Measurements from ENCODE around the gene TRIM39. TPM values are rescaled to one million over a fixed set of nuclear protein-coding genes. Genes with fewer than 3 reads are reported as not detected.
A peak's percentile ranks its signal among the peaks of the same experiment; 100 is the strongest.

The TRIM39 gene
- total and polyA plus RNA-seq, 2 donors, result 7.2 to 12.7 TPM

DNA sequence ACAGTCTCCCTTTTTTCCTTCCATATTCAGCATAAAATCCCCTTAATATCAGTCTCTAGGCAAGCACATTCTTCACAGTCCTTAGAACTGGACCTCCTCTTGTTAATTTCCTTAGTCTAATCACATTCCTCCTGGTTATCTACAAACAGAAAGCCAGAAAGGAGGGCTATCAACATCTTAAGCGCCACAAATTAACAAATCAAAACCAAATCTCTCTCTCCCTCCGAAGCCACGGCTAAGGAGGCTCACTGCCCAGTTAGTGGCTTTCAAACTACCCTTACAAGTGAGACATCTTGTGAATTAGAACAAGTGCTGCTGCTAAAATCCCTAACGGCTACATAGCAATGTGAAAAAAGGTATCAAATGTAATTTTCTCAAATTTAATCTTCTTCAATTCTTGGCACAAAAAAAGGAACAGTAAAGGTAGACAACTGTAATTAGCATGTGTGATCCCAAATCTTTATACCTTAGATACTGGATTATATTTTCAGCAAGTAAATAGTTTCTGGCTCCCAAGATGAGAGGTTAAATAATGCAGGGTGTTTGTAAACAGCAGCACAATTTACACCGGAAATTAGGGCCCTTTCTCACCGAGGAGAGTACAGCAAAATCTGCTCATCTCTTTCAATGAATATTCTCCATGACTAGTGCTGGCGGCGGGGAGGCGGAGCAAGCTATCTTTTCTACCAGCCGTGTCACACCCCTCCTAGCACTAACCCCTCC, 1.4 kb upstream of the TRIM39 start:
- peak in 5 of 9 donors; percentile 56 to 70 (median 65) for DNase-seq (ENCODE audit: low read depth in 6 of 9, low spot score in 9 of 9)
- H3K4me3 ChIP-seq (ENCODE audit: low read length in 2 of 2), result peak overlapping the region; percentile 85 to 98
- no peaks in the 10 kb centered on the region for H3K27me3 ChIP-seq (ENCODE audit: control insufficient read depth in 2 of 2, insufficient read depth in 1 of 2, low read length in 1 of 2)
- no peaks in the 10 kb centered on the region for H3K9me3 ChIP-seq (ENCODE audit: control insufficient read depth in 2 of 2, insufficient read depth in 1 of 2, low read length in 1 of 2)
- peaks cover 8 to 14% of the 10 kb centered on the region in 2 donors for H3K36me3 ChIP-seq (ENCODE audit: control insufficient read depth in 2 of 2, insufficient read depth in 2 of 2, low read length in 1 of 2)
- peak overlapping the region; percentile 96 to 97 for H3K27ac ChIP-seq (ENCODE audit: low read depth in 1 of 2, low read length in 1 of 2)
- H3K4me1 ChIP-seq (ENCODE audit: control insufficient read depth in 2 of 2, insufficient read depth in 2 of 2, low read length in 2 of 2), result peaks cover 9 to 28% of the 10 kb centered on the region in 2 donors
- WGBS, result 19% methylated on average over 10 of the region's 10 CpGs

DNA sequence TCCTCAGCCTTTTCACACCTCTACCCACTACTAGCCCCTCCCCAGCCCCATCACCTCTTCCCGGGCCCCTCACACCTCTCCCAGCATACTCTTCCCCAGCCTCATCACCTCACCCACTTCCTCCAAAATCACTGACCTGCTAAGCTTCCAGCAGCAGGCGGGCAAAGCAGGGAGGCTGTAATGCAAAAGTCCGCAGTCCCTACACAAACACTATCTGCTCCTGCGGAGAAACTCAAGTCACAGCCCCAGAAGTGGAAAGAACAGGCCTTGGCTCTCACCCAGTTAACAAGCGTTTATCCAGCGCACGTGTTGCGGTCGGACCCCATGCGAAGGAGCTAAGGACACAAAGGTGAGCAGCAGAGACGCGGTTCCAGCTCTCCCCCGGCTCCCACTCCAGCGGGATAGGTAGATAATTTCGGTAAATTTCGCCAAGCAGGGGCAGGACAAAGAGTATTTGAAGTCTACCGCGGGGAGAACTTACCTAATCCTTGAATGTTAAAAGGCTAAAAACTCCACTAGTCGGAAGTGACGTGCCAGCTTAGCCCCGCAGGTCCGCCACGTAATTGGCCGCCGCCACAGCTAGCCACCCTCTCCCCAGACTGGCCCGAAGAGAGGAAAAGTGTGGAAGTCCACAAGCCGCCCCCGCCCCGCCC, 728 bp upstream of the TRIM39 start:
- Histone ChIP-seq H3K4me1 (ENCODE audit: control insufficient read depth in 2 of 2, insufficient read depth in 2 of 2, low read length in 2 of 2) (peaks cover 9 to 27% of the 10 kb centered on the region in 2 donors), H3K27me3 (ENCODE audit: control insufficient read depth in 2 of 2, insufficient read depth in 1 of 2, low read length in 1 of 2) (no peaks in the 10 kb centered on the region), H3K36me3 (ENCODE audit: control insufficient read depth in 2 of 2, insufficient read depth in 2 of 2, low read length in 1 of 2) (peaks cover 11 to 19% of the 10 kb centered on the region in 2 donors), H3K9me3 (ENCODE audit: control insufficient read depth in 2 of 2, insufficient read depth in 1 of 2, low read length in 1 of 2) (no peaks in the 10 kb centered on the region), H3K4me3 (ENCODE audit: low read length in 2 of 2) (peak overlapping the region; percentile 85 to 98), H3K27ac (ENCODE audit: low read depth in 1 of 2, low read length in 1 of 2) (peak overlapping the region; percentile 96 to 97)
- WGBS, result under 1% methylated on average over 29 of the region's 29 CpGs
- peak; percentile 38 to 82 (median 50) for DNase-seq (ENCODE audit: low read depth in 6 of 9, low spot score in 9 of 9)

- peak in 1 of 9 donors; percentile 36 for DNase-seq (ENCODE audit: low read depth in 6 of 9, low spot score in 9 of 9)
- Histone ChIP-seq H3K4me1 (ENCODE audit: control insufficient read depth in 2 of 2, insufficient read depth in 2 of 2, low read length in 2 of 2) (peaks cover 9 to 27% of the 10 kb centered on the region in 2 donors), H3K27ac (ENCODE audit: low read depth in 1 of 2, low read length in 1 of 2) (peak overlapping the region; percentile 67 to 97), H3K36me3 (ENCODE audit: control insufficient read depth in 2 of 2, insufficient read depth in 2 of 2, low read length in 1 of 2) (peaks cover 11 to 25% of the 10 kb centered on the region in 2 donors), H3K4me3 (ENCODE audit: low read length in 2 of 2) (peak overlapping the region; percentile 85 to 98), H3K27me3 (ENCODE audit: control insufficient read depth in 2 of 2, insufficient read depth in 1 of 2, low read length in 1 of 2) (no peaks in the 10 kb centered on the region), H3K9me3 (ENCODE audit: control insufficient read depth in 2 of 2, insufficient read depth in 1 of 2, low read length in 1 of 2) (no peaks in the 10 kb centered on the region)
- 6% methylated on average over 17 of the region's 17 CpGs for WGBS
These were observed 562 bp downstream of the TRIM39 start for GRCh38 chr6:30327232-30327746.

- no peak overlapping the region for H3K4me3 ChIP-seq (ENCODE audit: low read length in 2 of 2)
- H3K27me3 ChIP-seq (ENCODE audit: control insufficient read depth in 2 of 2, insufficient read depth in 1 of 2, low read length in 1 of 2), result no peaks in the 10 kb centered on the region
- no peak overlapping the region for H3K27ac ChIP-seq (ENCODE audit: low read depth in 1 of 2, low read length in 1 of 2)
- no peak for DNase-seq (ENCODE audit: low read depth in 6 of 9, low spot score in 9 of 9)
- no peaks in the 10 kb centered on the region for H3K9me3 ChIP-seq (ENCODE audit: control insufficient read depth in 2 of 2, insufficient read depth in 1 of 2, low read length in 1 of 2)
- H3K36me3 ChIP-seq (ENCODE audit: control insufficient read depth in 2 of 2, insufficient read depth in 2 of 2, low read length in 1 of 2), result peaks cover 12 to 21% of the 10 kb centered on the region in 2 donors
- peaks cover 9 to 27% of the 10 kb centered on the region in 2 donors for H3K4me1 ChIP-seq (ENCODE audit: control insufficient read depth in 2 of 2, insufficient read depth in 2 of 2, low read length in 2 of 2)
These were observed 1.7 kb downstream of the TRIM39 start for GRCh38 chr6:30328397-30328796.

GRCh38 chr6:30329331-30329730, 2.6 kb downstream of the TRIM39 start:
- H3K36me3 ChIP-seq (ENCODE audit: control insufficient read depth in 2 of 2, insufficient read depth in 2 of 2, low read length in 1 of 2), result peaks cover 19 to 24% of the 10 kb centered on the region in 2 donors
- peaks cover 9 to 26% of the 10 kb centered on the region in 2 donors for H3K4me1 ChIP-seq (ENCODE audit: control insufficient read depth in 2 of 2, insufficient read depth in 2 of 2, low read length in 2 of 2)
- H3K4me3 ChIP-seq (ENCODE audit: low read length in 2 of 2), result no peak overlapping the region
- H3K27me3 ChIP-seq (ENCODE audit: control insufficient read depth in 2 of 2, insufficient read depth in 1 of 2, low read length in 1 of 2), result no peaks in the 10 kb centered on the region
- H3K9me3 ChIP-seq (ENCODE audit: control insufficient read depth in 2 of 2, insufficient read depth in 1 of 2, low read length in 1 of 2), result no peaks in the 10 kb centered on the region
- no peak for DNase-seq (ENCODE audit: low read depth in 6 of 9, low spot score in 9 of 9)
- WGBS, result 98% methylated on average over 12 of the region's 12 CpGs
- no peak overlapping the region for H3K27ac ChIP-seq (ENCODE audit: low read depth in 1 of 2, low read length in 1 of 2)

GRCh38 chr6:30331981-30332380, 5.3 kb downstream of the TRIM39 start:
- Histone ChIP-seq H3K4me1 (ENCODE audit: control insufficient read depth in 2 of 2, insufficient read depth in 2 of 2, low read length in 2 of 2) (peaks cover 5 to 8% of the 10 kb centered on the region in 2 donors), H3K9me3 (ENCODE audit: control insufficient read depth in 2 of 2, insufficient read depth in 1 of 2, low read length in 1 of 2) (no peaks in the 10 kb centered on the region), H3K4me3 (ENCODE audit: low read length in 2 of 2) (no peak overlapping the region), H3K36me3 (ENCODE audit: control insufficient read depth in 2 of 2, insufficient read depth in 2 of 2, low read length in 1 of 2) (peaks cover 28 to 41% of the 10 kb centered on the region in 2 donors), H3K27me3 (ENCODE audit: control insufficient read depth in 2 of 2, insufficient read depth in 1 of 2, low read length in 1 of 2) (no peaks in the 10 kb centered on the region), H3K27ac (ENCODE audit: low read depth in 1 of 2, low read length in 1 of 2) (no peak overlapping the region)
- WGBS, result 96% methylated on average over 3 of the region's 3 CpGs
- DNase-seq (ENCODE audit: low read depth in 6 of 9, low spot score in 9 of 9), result no peak

- no peaks in the 10 kb centered on the region for H3K27me3 ChIP-seq (ENCODE audit: control insufficient read depth in 2 of 2, insufficient read depth in 1 of 2, low read length in 1 of 2)
- WGBS, result 97% methylated on average over 2 of the region's 2 CpGs
These were observed 7.5 kb downstream of the TRIM39 start for GRCh38 chr6:30334075-30334783.

DNA sequence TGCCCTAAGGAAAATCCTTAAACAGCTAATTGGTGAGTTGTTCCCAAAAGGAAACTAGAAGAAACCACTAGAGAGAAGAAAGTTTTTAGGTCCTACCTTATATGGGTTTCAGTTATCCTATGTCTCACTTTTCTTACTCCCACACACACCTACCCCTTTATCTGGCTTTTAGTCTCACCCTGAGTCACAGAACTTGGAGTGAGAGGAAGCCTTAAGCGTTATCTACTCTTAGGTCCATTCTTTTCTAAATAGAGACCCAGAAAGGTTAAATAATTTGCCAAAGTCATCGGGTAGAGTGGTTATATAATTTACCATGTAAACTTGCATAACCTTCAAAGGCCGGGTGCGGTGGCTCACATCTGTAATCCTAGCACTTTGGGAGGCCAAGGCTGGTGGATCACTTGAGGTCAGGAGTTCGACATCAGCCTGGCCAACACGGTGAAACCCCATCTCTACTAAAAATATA, 13.9 kb downstream of the TRIM39 start:
- H3K36me3 ChIP-seq (ENCODE audit: control insufficient read depth in 2 of 2, insufficient read depth in 2 of 2, low read length in 1 of 2), result peaks cover 22 to 44% of the 10 kb centered on the region in 2 donors
- no peaks in the 10 kb centered on the region for H3K9me3 ChIP-seq (ENCODE audit: control insufficient read depth in 2 of 2, insufficient read depth in 1 of 2, low read length in 1 of 2)
- WGBS, result 95% methylated on average over 6 of the region's 6 CpGs
- H3K4me3 ChIP-seq (ENCODE audit: low read length in 2 of 2), result no peak overlapping the region
- peaks cover 2 to 5% of the 10 kb centered on the region in 2 donors for H3K4me1 ChIP-seq (ENCODE audit: control insufficient read depth in 2 of 2, insufficient read depth in 2 of 2, low read length in 2 of 2)
- no peaks in the 10 kb centered on the region for H3K27me3 ChIP-seq (ENCODE audit: control insufficient read depth in 2 of 2, insufficient read depth in 1 of 2, low read length in 1 of 2)
- H3K27ac ChIP-seq (ENCODE audit: low read depth in 1 of 2, low read length in 1 of 2), result no peak overlapping the region
- no peak for DNase-seq (ENCODE audit: low read depth in 6 of 9, low spot score in 9 of 9)

More at GRCh38 chr6:30334075-30334783, 7.5 kb downstream of the TRIM39 start:
- H3K9me3 ChIP-seq (ENCODE audit: control insufficient read depth in 2 of 2, insufficient read depth in 1 of 2, low read length in 1 of 2), result no peaks in the 10 kb centered on the region
- peaks cover 27 to 50% of the 10 kb centered on the region in 2 donors for H3K36me3 ChIP-seq (ENCODE audit: control insufficient read depth in 2 of 2, insufficient read depth in 2 of 2, low read length in 1 of 2)
- H3K4me1 ChIP-seq (ENCODE audit: control insufficient read depth in 2 of 2, insufficient read depth in 2 of 2, low read length in 2 of 2), result no peaks in the 10 kb centered on the region
- no peak overlapping the region for H3K4me3 ChIP-seq (ENCODE audit: low read length in 2 of 2)
- no peak overlapping the region for H3K27ac ChIP-seq (ENCODE audit: low read depth in 1 of 2, low read length in 1 of 2)
- DNase-seq (ENCODE audit: low read depth in 6 of 9, low spot score in 9 of 9), result no peak
